WTC11 (cell line): ENCODE data around the gene DNAJC12. TPM values are rescaled to one million over a fixed set of nuclear protein-coding genes. Genes with fewer than 3 reads are reported as not detected.

Source experiments
- ATAC-seq: fragments of 200-7000 bp; cut with Tn5 transposase; 2 replicates; pipeline ENCODE4 v1.10.0; 2021; ENCODE audit warnings: mild to moderate bottlenecking, moderate library complexity
- CTCF ChIA-PET: fragments of 300-600 bp; sonication (Branson Sonifier 250); formaldehyde crosslinking; loops from one replicate; lab custom pipeline; 2021; ENCODE audit warnings: antibody characterized with exemption; lab: Charles Lee
- POLR2A ChIA-PET: fragments of 350-600 bp; sonication (Branson Sonifier 250); formaldehyde crosslinking; loops from one replicate; lab custom pipeline; 2021; ENCODE audit warnings: antibody characterized with exemption; lab: Charles Lee
- DNase-seq: peaks from one replicate; pipeline ENCODE4 v3.0.0; 2021; ENCODE audit warnings: low spot score
- H3K27ac Mint-ChIP-seq: 2 replicates; pipeline ENCODE4 v1.8.0; 2021; ENCODE audit warnings: mixed read lengths
- H3K27me3 Mint-ChIP-seq: 2 replicates; pipeline ENCODE4 v1.8.0; 2021; ENCODE audit warnings: low read depth, mild to moderate bottlenecking, moderate library complexity, mixed read lengths
- H3K36me3 Mint-ChIP-seq: 2 replicates; pipeline ENCODE4 v1.8.0; 2021; ENCODE audit warnings: mixed read lengths
- H3K4me1 Mint-ChIP-seq: 2 replicates; pipeline ENCODE4 v1.8.0; 2022; ENCODE audit warnings: mixed read lengths
- H3K4me3 Mint-ChIP-seq: 2 replicates; pipeline ENCODE4 v1.8.0; 2021; ENCODE audit warnings: mild to moderate bottlenecking, moderate library complexity, mixed read lengths
- H3K9me3 Mint-ChIP-seq: 2 replicates; pipeline ENCODE4 v1.8.0; 2021; ENCODE audit warnings: mixed read lengths
- ARID4B ChIP-seq: sonication (generic); formaldehyde crosslinking; IDR thresholded peaks from 2 replicates; pipeline ENCODE4 v1.8.0; 2023; ENCODE audit warnings: missing genetic modification reagents, mild to moderate bottlenecking, borderline replicate concordance
- ATF3 ChIP-seq: sonication (generic); formaldehyde crosslinking; conservative IDR thresholded peaks from 2 replicates; pipeline ENCODE4 v1.8.1; 2022; ENCODE audit warnings: mild to moderate bottlenecking, missing genetic modification reagents
- ATF6 ChIP-seq: sonication (generic); formaldehyde crosslinking; IDR thresholded peaks from 2 replicates; pipeline ENCODE4 v1.8.1; 2023; ENCODE audit warnings: mild to moderate bottlenecking, missing genetic modification reagents
- CTCF ChIP-seq: fragments of 200-600 bp; IDR thresholded peaks from 2 replicates; pipeline ENCODE4 v1.8.0; 2022; ENCODE audit warnings: antibody characterized with exemption
- EMX1 ChIP-seq: fragments of 250-450 bp; sonication (Bioruptor Pico); IDR thresholded peaks from 2 replicates; pipeline ENCODE4 v1.8.0; 2021; ENCODE audit warnings: mild to moderate bottlenecking
- ETV6 ChIP-seq: sonication (generic); formaldehyde crosslinking; IDR thresholded peaks from 2 replicates; pipeline ENCODE4 v1.8.1; 2022; ENCODE audit warnings: mild to moderate bottlenecking, missing genetic modification reagents
- FOXK1 ChIP-seq: sonication (generic); formaldehyde crosslinking; IDR thresholded peaks from 2 replicates; pipeline ENCODE4 v1.8.0; 2022; ENCODE audit warnings: mild to moderate bottlenecking, moderate library complexity, missing genetic modification reagents
- HMGA2 ChIP-seq: fragments of 250-450 bp; sonication (Bioruptor Pico); IDR thresholded peaks from 2 replicates; pipeline ENCODE4 v1.4.0; 2021; ENCODE audit warnings: mild to moderate bottlenecking, moderate library complexity
- IRF2 ChIP-seq: sonication (generic); formaldehyde crosslinking; IDR thresholded peaks from 2 replicates; pipeline ENCODE4 v1.8.0; 2022; ENCODE audit warnings: low read depth, missing genetic modification reagents, borderline replicate concordance
- JAZF1 ChIP-seq: fragments of 250-450 bp; sonication (Bioruptor Pico); IDR thresholded peaks from 2 replicates; pipeline ENCODE4 v1.9.0; 2021; ENCODE audit warnings: moderate library complexity, mild to moderate bottlenecking, inconsistent platforms
- JUN ChIP-seq: sonication (generic); formaldehyde crosslinking; IDR thresholded peaks from 2 replicates; pipeline ENCODE4 v1.8.0; 2023; ENCODE audit warnings: mild to moderate bottlenecking, missing genetic modification reagents
- MYBL2 ChIP-seq: sonication (generic); formaldehyde crosslinking; IDR thresholded peaks from 2 replicates; pipeline ENCODE4 v1.8.1; 2023; ENCODE audit warnings: mild to moderate bottlenecking, moderate library complexity, missing genetic modification reagents
- NFATC4 ChIP-seq: fragments of 250-450 bp; sonication (Bioruptor Pico); IDR thresholded peaks from 2 replicates; pipeline ENCODE4 v1.9.0; 2021; ENCODE audit warnings: mild to moderate bottlenecking
- NFYB ChIP-seq: sonication (generic); formaldehyde crosslinking; conservative IDR thresholded peaks from 2 replicates; pipeline ENCODE4 v1.8.0; 2022; ENCODE audit warnings: low read depth, missing genetic modification reagents
- RELA ChIP-seq: sonication (generic); formaldehyde crosslinking; IDR thresholded peaks from 2 replicates; pipeline ENCODE4 v1.8.1; 2022; ENCODE audit warnings: missing genetic modification reagents, mild to moderate bottlenecking, borderline replicate concordance
- SMAD3 ChIP-seq: sonication (generic); formaldehyde crosslinking; IDR thresholded peaks from 2 replicates; pipeline ENCODE4 v1.8.0; 2022; ENCODE audit warnings: missing genetic modification reagents, mild to moderate bottlenecking, borderline replicate concordance
- SP1 ChIP-seq: sonication (generic); formaldehyde crosslinking; conservative IDR thresholded peaks from 2 replicates; pipeline ENCODE4 v1.8.1; 2022; ENCODE audit warnings: missing genetic modification reagents
- TEAD1 ChIP-seq: sonication (generic); formaldehyde crosslinking; IDR thresholded peaks from 2 replicates; pipeline ENCODE4 v1.8.0; 2022; ENCODE audit warnings: mild to moderate bottlenecking, missing genetic modification reagents
- ZBTB21 ChIP-seq: sonication (generic); formaldehyde crosslinking; IDR thresholded peaks from 2 replicates; pipeline ENCODE4 v1.8.1; 2023; ENCODE audit warnings: mild to moderate bottlenecking, missing genetic modification reagents, borderline replicate concordance
- ZNF232 ChIP-seq: sonication (generic); formaldehyde crosslinking; IDR thresholded peaks from 2 replicates; pipeline ENCODE4 v1.8.0; 2022; ENCODE audit warnings: mild to moderate bottlenecking, missing genetic modification reagents
- ZNF263 ChIP-seq: sonication (generic); formaldehyde crosslinking; IDR thresholded peaks from 2 replicates; pipeline ENCODE4 v1.8.1; 2022; ENCODE audit warnings: low read depth, mild to moderate bottlenecking, moderate library complexity, missing genetic modification reagents
- total RNA-seq: library from RNA; stranded (reverse); gene quantifications from 3 replicates; pipeline ENCODE4 v1.2.3, GENCODE V29; 2021

DNAJC12 gene
- total RNA-seq, 1 experiment from 2014 or later: 0.94 TPM

GRCh38 chr10:67869996-67870395 is 32.0 kb upstream of the DNAJC12 start:
- H3K4me3 Mint-ChIP-seq: no peak overlapping the region
- ChIA-PET CTCF (interaction anchor here (2.2 kb wide), 1 partner anchor 14 kb away, joined by 8 read pairs; no protein-coding TSS in a partner anchor), POLR2A (no interaction called here)
- no peaks in the 10 kb centered on the region for H3K36me3 Mint-ChIP-seq
- no peak overlapping the region for H3K27ac Mint-ChIP-seq
- no peaks in the 10 kb centered on the region for H3K9me3 Mint-ChIP-seq
- H3K4me1 Mint-ChIP-seq: peaks cover under 1% of the 10 kb centered on the region
- TF ChIP-seq ZNF263 (CRISPR knock-in tag): no peak
- TF ChIP-seq TEAD1 (CRISPR knock-in tag): no peak
- TF ChIP-seq CTCF: no peak
- no peak for TF ChIP-seq ETV6 (CRISPR knock-in tag)
- TF ChIP-seq EMX1 (CRISPR knock-in tag): no peak
- H3K27me3 Mint-ChIP-seq: no peaks in the 10 kb centered on the region
- DNase-seq (no peak), ATAC-seq (no peak)

- H3K4me1 Mint-ChIP-seq: peaks cover 19% of the 10 kb centered on the region
- CTCF ChIA-PET: interaction anchor here (0.6 to 1.3 kb wide), 2 partner anchors 13 to 446 kb away, joined by 3 to 4 read pairs; no protein-coding TSS in a partner anchor
- no peaks in the 10 kb centered on the region for H3K27me3 Mint-ChIP-seq
- H3K36me3 Mint-ChIP-seq: no peaks in the 10 kb centered on the region
- ATAC-seq: no peak
- TF ChIP-seq HMGA2 (CRISPR knock-in tag): 0 out of 2 replicates have a peak, but pooled peaks have one; percentile 15
- no peak for TF ChIP-seq ZNF232
- no peak for TF ChIP-seq IRF2 (CRISPR knock-in tag)
- POLR2A ChIA-PET: no interaction called here
- H3K9me3 Mint-ChIP-seq: no peaks in the 10 kb centered on the region
- H3K27ac Mint-ChIP-seq: no peak overlapping the region
- H3K4me3 Mint-ChIP-seq: no peak overlapping the region
- DNase-seq: no peak
Measured at GRCh38 chr10:67868132-67868531, 30.1 kb upstream of the DNAJC12 start.

- H3K9me3 Mint-ChIP-seq: no peaks in the 10 kb centered on the region
- no peak overlapping the region for H3K4me3 Mint-ChIP-seq
- no peaks in the 10 kb centered on the region for H3K36me3 Mint-ChIP-seq
- ChIA-PET CTCF (interaction anchor here (1.8 kb wide), 1 partner anchor 76 kb away, joined by 8 read pairs; no protein-coding TSS in a partner anchor), POLR2A (interaction anchor here (0.6 kb wide), 1 partner anchor 21 kb away, joined by 3 read pairs; no protein-coding TSS in a partner anchor)
- H3K27ac Mint-ChIP-seq: no peak overlapping the region
- TF ChIP-seq JUN (no peak), JAZF1 (CRISPR knock-in tag) (no peak), NFATC4 (CRISPR knock-in tag) (no peak), ATF3 (CRISPR knock-in tag) (no peak), NFYB (CRISPR knock-in tag) (no peak), ARID4B (CRISPR knock-in tag) (no peak), FOXK1 (CRISPR knock-in tag) (no peak), SP1 (CRISPR knock-in tag) (no peak), SMAD3 (CRISPR knock-in tag) (no peak), EMX1 (CRISPR knock-in tag) (no peak), IRF2 (CRISPR knock-in tag) (no peak), MYBL2 (CRISPR knock-in tag) (no peak), CTCF (no peak), ZBTB21 (CRISPR knock-in tag) (no peak), RELA (CRISPR knock-in tag) (no peak), ATF6 (CRISPR knock-in tag) (no peak), HMGA2 (CRISPR knock-in tag) (no peak)
- no peaks in the 10 kb centered on the region for H3K27me3 Mint-ChIP-seq
- DNase-seq (no peak), ATAC-seq (no peak)
- H3K4me1 Mint-ChIP-seq: peaks cover 48% of the 10 kb centered on the region
Measured at GRCh38 chr10:67864607-67865371, 26.8 kb upstream of the DNAJC12 start.
